Astrocyte (in vitro differentiated cells and primary cell): Measurements from ENCODE around the gene AMPH. TPM values are rescaled to one million over a fixed set of nuclear protein-coding genes. Genes with fewer than 3 reads are reported as not detected.

Experiments
- DNase-seq: peaks from one replicate; pipeline ENCODE4 v3.0.0-alpha.2; 2010; ENCODE audit warnings: low read depth
- FAIRE-seq: peaks from 2 replicates; lab custom pipeline; 2011; peaks lifted over from hg19 to GRCh38; lab: Jason Lieb, UNC
- H2AFZ ChIP-seq: 2 replicates; pipeline ENCODE4 v1.6.0; 2012; ENCODE audit warnings: low read depth, low read length, inconsistent platforms
- H3K27ac ChIP-seq: 2 replicates; pipeline ENCODE4 v1.5.1; 2011; ENCODE audit warnings: low read depth, low read length, inconsistent platforms
- H3K27me3 ChIP-seq: 2 replicates; pipeline ENCODE4 v1.6.0; 2011; ENCODE audit warnings: low read length, inconsistent platforms; ENCODE audit not compliant: insufficient read depth
- H3K36me3 ChIP-seq: 2 replicates; pipeline ENCODE4 v1.5.1; 2011; ENCODE audit warnings: low read length, inconsistent platforms; ENCODE audit not compliant: insufficient read depth
- H3K4me1 ChIP-seq: 2 replicates; pipeline ENCODE4 v1.5.1; 2011; ENCODE audit warnings: low read length, inconsistent platforms; ENCODE audit not compliant: insufficient read depth
- H3K4me2 ChIP-seq: 2 replicates; pipeline ENCODE4 v1.6.0; 2012; ENCODE audit warnings: low read length, inconsistent platforms
- H3K4me3 ChIP-seq: 2 replicates; pipeline ENCODE4 v1.5.1; 2011; ENCODE audit warnings: low read depth, mild to moderate bottlenecking, low read length, inconsistent platforms; ENCODE audit not compliant: insufficient read depth
- H3K79me2 ChIP-seq: 2 replicates; pipeline ENCODE4 v1.6.0; 2012; ENCODE audit warnings: mild to moderate bottlenecking, low read length, inconsistent platforms; ENCODE audit not compliant: insufficient read depth
- H3K9ac ChIP-seq: 2 replicates; pipeline ENCODE4 v1.6.0; 2012; ENCODE audit warnings: mild to moderate bottlenecking, low read length, inconsistent platforms
- H3K9me3 ChIP-seq: 2 replicates; pipeline ENCODE4 v1.5.1; 2012; ENCODE audit warnings: low read depth, mild to moderate bottlenecking, low read length, inconsistent platforms; ENCODE audit not compliant: insufficient read depth
- H4K20me1 ChIP-seq: 2 replicates; pipeline ENCODE4 v1.6.0; 2012; ENCODE audit warnings: low read length, inconsistent platforms; ENCODE audit not compliant: insufficient read depth
- H3K27ac Mint-ChIP-seq: one replicate; pipeline ENCODE4 v1.8.0; 2021; ENCODE audit warnings: mild to moderate bottlenecking, mixed read lengths; ENCODE audit not compliant: unreplicated experiment
- H3K27me3 Mint-ChIP-seq: one replicate; pipeline ENCODE4 v1.8.0; 2021; ENCODE audit warnings: low read depth, mixed read lengths; ENCODE audit not compliant: unreplicated experiment
- H3K36me3 Mint-ChIP-seq: one replicate; pipeline ENCODE4 v1.8.0; 2021; ENCODE audit warnings: low read depth, mixed read lengths; ENCODE audit not compliant: unreplicated experiment
- H3K4me1 Mint-ChIP-seq: one replicate; pipeline ENCODE4 v1.8.0; 2021; ENCODE audit warnings: low read depth, mixed read lengths; ENCODE audit not compliant: unreplicated experiment
- H3K4me3 Mint-ChIP-seq: one replicate; pipeline ENCODE4 v1.8.0; 2021; ENCODE audit warnings: mild to moderate bottlenecking, moderate library complexity, mixed read lengths; ENCODE audit not compliant: unreplicated experiment
- H3K9me3 Mint-ChIP-seq: one replicate; pipeline ENCODE4 v1.8.0; 2021; ENCODE audit warnings: mild to moderate bottlenecking, mixed read lengths; ENCODE audit not compliant: unreplicated experiment
- CTCF ChIP-seq: IDR thresholded peaks from 2 replicates; pipeline ENCODE4 v1.5.1; 2011; ENCODE audit warnings: low read depth, mild to moderate bottlenecking, inconsistent platforms, low read length, moderate library complexity; ENCODE audit not compliant: insufficient read depth
- EZH2 ChIP-seq: IDR thresholded peaks from 2 replicates; pipeline ENCODE4 v1.6.1; 2012; ENCODE audit warnings: mild to moderate bottlenecking, low read length, inconsistent platforms; ENCODE audit not compliant: insufficient read depth
- total RNA-seq: library from RNA; stranded (reverse); gene quantifications from 2 replicates; pipeline ENCODE4 v1.2.1, GENCODE V29; 2021

The AMPH gene
- total RNA-seq, 1 donor from 2014 or later = 2.9 TPM

DNA sequence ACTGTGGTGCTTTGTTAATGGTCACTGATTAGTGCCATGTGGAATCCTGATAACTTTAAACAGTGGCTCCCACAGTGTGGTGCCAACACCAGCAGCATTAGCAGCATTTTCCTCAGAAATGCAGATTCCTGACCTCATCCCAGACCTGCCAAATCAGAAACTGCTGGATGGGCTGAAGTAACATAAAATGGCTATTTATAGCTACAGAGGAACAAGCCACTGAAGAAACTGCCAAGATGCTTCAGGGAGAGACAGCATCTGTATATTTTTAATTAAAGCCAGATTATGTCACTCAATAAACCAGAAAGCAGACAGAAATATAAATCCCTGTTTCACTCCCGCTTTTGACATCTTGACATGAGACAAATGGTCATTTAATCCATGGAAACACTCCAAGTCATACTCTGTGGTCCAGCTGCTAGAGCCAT lies 178.5 kb downstream of the AMPH start:
- Histone ChIP-seq H3K27ac (no peak overlapping the region), H3K9me3 (no peaks in the 10 kb centered on the region), H3K9ac (no peak overlapping the region), H3K79me2 (no peaks in the 10 kb centered on the region), H3K36me3 (no peaks in the 10 kb centered on the region), H2AFZ (no peak overlapping the region), H4K20me1 (no peaks in the 10 kb centered on the region), H3K4me1 (no peaks in the 10 kb centered on the region), H3K4me3 (no peak overlapping the region), H3K4me2 (no peak overlapping the region), H3K27me3 (no peaks in the 10 kb centered on the region)
- FAIRE-seq (no peak), DNase-seq (peak; percentile 28)
- peaks cover 5% of the 10 kb centered on the region for H3K4me1 Mint-ChIP-seq
- TF ChIP-seq CTCF = no peak
- TF ChIP-seq EZH2 = no peak
- peaks cover 2% of the 10 kb centered on the region for H3K27me3 Mint-ChIP-seq
- no peaks in the 10 kb centered on the region for H3K36me3 Mint-ChIP-seq
- H3K4me3 Mint-ChIP-seq = no peak overlapping the region
- no peak overlapping the region for H3K27ac Mint-ChIP-seq
- H3K9me3 Mint-ChIP-seq = no peaks in the 10 kb centered on the region

GRCh38 chr7:38451840-38452239 lies 179.3 kb downstream of the AMPH start:
- FAIRE-seq (peak; percentile 77), DNase-seq (peak; percentile 16)
- Histone ChIP-seq H3K4me3 (no peak overlapping the region), H2AFZ (no peak overlapping the region), H3K27ac (no peak overlapping the region), H3K36me3 (no peaks in the 10 kb centered on the region), H3K9me3 (no peaks in the 10 kb centered on the region), H3K4me1 (no peaks in the 10 kb centered on the region), H4K20me1 (no peaks in the 10 kb centered on the region), H3K79me2 (no peaks in the 10 kb centered on the region), H3K27me3 (no peaks in the 10 kb centered on the region), H3K4me2 (no peak overlapping the region), H3K9ac (no peak overlapping the region)
- Mint-ChIP-seq H3K4me3 (no peak overlapping the region), H3K27ac (no peak overlapping the region), H3K27me3 (peaks cover 2% of the 10 kb centered on the region), H3K4me1 (peaks cover 5% of the 10 kb centered on the region), H3K36me3 (no peaks in the 10 kb centered on the region), H3K9me3 (no peaks in the 10 kb centered on the region)
- peak; percentile 29 for TF ChIP-seq CTCF
- TF ChIP-seq EZH2 = no peak

GRCh38 chr7:38448584-38449234 lies 182.5 kb downstream of the AMPH start:
- no peak for FAIRE-seq
- Histone ChIP-seq H3K27ac (no peak overlapping the region), H3K4me3 (no peak overlapping the region), H3K9me3 (no peaks in the 10 kb centered on the region), H3K9ac (no peak overlapping the region), H3K4me1 (no peaks in the 10 kb centered on the region), H3K4me2 (no peak overlapping the region), H4K20me1 (no peaks in the 10 kb centered on the region), H3K36me3 (no peaks in the 10 kb centered on the region), H2AFZ (no peak overlapping the region), H3K79me2 (no peaks in the 10 kb centered on the region), H3K27me3 (no peaks in the 10 kb centered on the region)
- no peaks in the 10 kb centered on the region for H3K9me3 Mint-ChIP-seq
- no peak overlapping the region for H3K27ac Mint-ChIP-seq
- H3K4me1 Mint-ChIP-seq = peaks cover 5% of the 10 kb centered on the region
- H3K27me3 Mint-ChIP-seq = no peaks in the 10 kb centered on the region
- no peak for DNase-seq
- H3K4me3 Mint-ChIP-seq = no peak overlapping the region
- no peak for TF ChIP-seq EZH2
- TF ChIP-seq CTCF = no peak
- H3K36me3 Mint-ChIP-seq = no peaks in the 10 kb centered on the region
